PC-3 (cell line): Measurements from ENCODE around the gene MRPL47. TPM values are rescaled to one million over a fixed set of nuclear protein-coding genes. Genes with fewer than 3 reads are reported as not detected.
"Not testable (repeated sequence)": the region's sequence is repeated elsewhere in the genome, so short reads cannot be mapped to it uniquely, and the experiment has no call there.

Experiments
- ATAC-seq: fragments of 200-7000 bp; cut with Tn5 transposase; 2 replicates; pipeline ENCODE4 v1.9.1; 2020; ENCODE audit warnings: mild to moderate bottlenecking, moderate library complexity
- BruUV-seq: library from RNA; stranded (reverse); fragments of 400-500 nt; replicated peaks from 2 replicates; lab custom pipeline; 2021; lab: Mats Ljungman, UMichigan
- CTCF ChIA-PET: fragments of 300-600 bp; sonication (Branson Sonifier 250); formaldehyde crosslinking; loops from one replicate; lab custom pipeline; 2022; ENCODE audit warnings: antibody characterized with exemption; lab: Charles Lee
- POLR2A ChIA-PET: fragments of 300-600 bp; sonication (Branson Sonifier 250); formaldehyde crosslinking; loops from one replicate; lab custom pipeline; 2022; ENCODE audit warnings: antibody characterized with exemption; ENCODE audit not compliant: unreplicated experiment; lab: Charles Lee
- DNase-seq: peaks from one replicate; pipeline ENCODE4 v3.0.0-alpha.2; 2015
- H2AFZ ChIP-seq: fragments of 300-600 bp; sonication (generic); 2 replicates; pipeline ENCODE4 v1.6.0; 2016; ENCODE audit warnings: antibody characterized with exemption, low read length
- H3F3A ChIP-seq: fragments of 300-600 bp; sonication (generic); one replicate; pipeline ENCODE4 v1.6.0; 2017; ENCODE audit warnings: antibody characterized with exemption, low read length, control low read depth, mild to moderate bottlenecking; ENCODE audit not compliant: unreplicated experiment
- H3K27ac ChIP-seq: fragments of 300-600 bp; sonication (generic); 2 replicates; pipeline ENCODE4 v1.5.1; 2016; ENCODE audit warnings: mild to moderate bottlenecking, low read length
- H3K27me3 ChIP-seq: fragments of 300-600 bp; sonication (generic); 2 replicates; pipeline ENCODE4 v1.6.1; 2016; ENCODE audit warnings: low read length, mixed read lengths
- H3K36me3 ChIP-seq: fragments of 300-600 bp; sonication (generic); 2 replicates; pipeline ENCODE4 v1.6.1; 2016; ENCODE audit warnings: low read depth, mixed run types, low read length, mixed read lengths
- H3K4me1 ChIP-seq: fragments of 300-600 bp; sonication (generic); 2 replicates; pipeline ENCODE4 v1.5.1; 2016; ENCODE audit warnings: low read length; ENCODE audit not compliant: insufficient read depth
- H3K4me2 ChIP-seq: fragments of 300-600 bp; sonication (generic); 2 replicates; pipeline ENCODE4 v1.6.0; 2016; ENCODE audit warnings: low read length
- H3K4me3 ChIP-seq: fragments of 300-600 bp; sonication (generic); 2 replicates; pipeline ENCODE4 v1.5.1; 2016; ENCODE audit warnings: mild to moderate bottlenecking, low read length, mixed read lengths
- H3K79me2 ChIP-seq: fragments of 300-600 bp; sonication (generic); 2 replicates; pipeline ENCODE4 v1.6.1; 2017; ENCODE audit warnings: low read length, mixed read lengths
- H3K9ac ChIP-seq: fragments of 300-600 bp; sonication (generic); 2 replicates; pipeline ENCODE4 v1.6.0; 2016; ENCODE audit warnings: mild to moderate bottlenecking, low read length
- H3K9me2 ChIP-seq: fragments of 300-600 bp; sonication (generic); replicated peaks from 2 replicates; pipeline ENCODE4 v1.6.1; 2016; ENCODE audit warnings: mixed run types, low read length, mixed read lengths
- H3K9me3 ChIP-seq: fragments of 300-600 bp; sonication (generic); 2 replicates; pipeline ENCODE4 v1.6.1; 2016; ENCODE audit warnings: low read length, mixed read lengths
- H4K20me1 ChIP-seq: fragments of 300-600 bp; sonication (generic); 2 replicates; pipeline ENCODE4 v1.6.1; 2016; ENCODE audit warnings: low read length, mixed read lengths
- CTCF ChIP-seq: fragments of 300-600 bp; sonication (generic); conservative IDR thresholded peaks from 2 replicates; pipeline ENCODE4 v1.5.1; 2017; ENCODE audit warnings: antibody characterized with exemption, low read depth, mild to moderate bottlenecking, low read length
- EZH2 ChIP-seq: fragments of 300-600 bp; sonication (generic); IDR thresholded peaks from one replicate; pipeline ENCODE4 v1.6.1; 2017; ENCODE audit warnings: antibody characterized with exemption, mild to moderate bottlenecking, low read length; ENCODE audit not compliant: unreplicated experiment
- EZH2phosphoT487 ChIP-seq: fragments of 300-600 bp; sonication (generic); IDR thresholded peaks from 2 replicates; pipeline ENCODE4 v1.6.1; 2018; ENCODE audit warnings: mild to moderate bottlenecking, antibody characterized with exemption, low read length, borderline replicate concordance
- intact Hi-C: fragments of 100-400 bp; cut with micrococcal nuclease; formaldehyde crosslinking; loops from 2 replicates; pipeline ENCODE4 v1.9.0; 2023
- total RNA-seq: library from RNA; depleted of rRNA; stranded (reverse); fragments of >200 nt; gene quantifications from 2 replicates; pipeline ENCODE4 v1.2.3, GENCODE V29; 2014

The MRPL47 gene
- total RNA-seq, 1 experiment from 2014 or later, result 77.0 TPM

GRCh38 chr3:179646177-179646576 lies 41.7 kb upstream of the MRPL47 start:
- H3K9me2 ChIP-seq, result no peaks in the 10 kb centered on the region
- no peak overlapping the region for H3K4me2 ChIP-seq
- no peaks in the 10 kb centered on the region for H3K36me3 ChIP-seq
- no peak for TF ChIP-seq EZH2
- no peak for TF ChIP-seq EZH2phosphoT487
- TF ChIP-seq CTCF, result no peak
- peaks cover 4% of the 10 kb centered on the region; the same call in 1 of the 2 replicates for H3K4me1 ChIP-seq
- no peak for DNase-seq
- H2AFZ ChIP-seq, result no peak overlapping the region
- intact Hi-C loops, result no loop called here
- no peak overlapping the region for H3K9ac ChIP-seq
- no peaks in the 10 kb centered on the region for H3K27me3 ChIP-seq
- BruUV-seq, result no TSS peak
- POLR2A ChIA-PET, result no interaction called here
- no peaks in the 10 kb centered on the region for H4K20me1 ChIP-seq
- no peaks in the 10 kb centered on the region for H3K79me2 ChIP-seq
- no peak overlapping the region for H3K4me3 ChIP-seq
- H3K27ac ChIP-seq, result no peak overlapping the region
- H3F3A ChIP-seq, result no peaks in the 10 kb centered on the region
- CTCF ChIA-PET, result no interaction called here
- no peaks in the 10 kb centered on the region for H3K9me3 ChIP-seq
- peak; percentile 41; the same call in 1 of the 2 replicates for ATAC-seq

GRCh38 chr3:179643837-179644236 lies 39.4 kb upstream of the MRPL47 start:
- DNase-seq, H3K9me2 ChIP-seq, H3K4me1 ChIP-seq, H3K9ac ChIP-seq, H3F3A ChIP-seq, intact Hi-C loops, H3K79me2 ChIP-seq, H3K4me2 ChIP-seq, ATAC-seq, H2AFZ ChIP-seq, H3K36me3 ChIP-seq, H4K20me1 ChIP-seq, H3K27me3 ChIP-seq, H3K9me3 ChIP-seq, POLR2A ChIA-PET, H3K27ac ChIP-seq, BruUV-seq, H3K4me3 ChIP-seq, CTCF ChIA-PET: not testable (repeated sequence)

GRCh38 chr3:179642871-179643270 lies 38.4 kb upstream of the MRPL47 start:
- POLR2A ChIA-PET, result no interaction called here
- CTCF ChIA-PET, result no interaction called here
- no peaks in the 10 kb centered on the region for H3K36me3 ChIP-seq

More at GRCh38 chr3:179642871-179643270, 38.4 kb upstream of the MRPL47 start:
- Histone ChIP-seq H4K20me1 (no peaks in the 10 kb centered on the region), H3K9ac (no peak overlapping the region), H3K79me2 (no peaks in the 10 kb centered on the region), H2AFZ (no peak overlapping the region), H3K9me2 (no peaks in the 10 kb centered on the region), H3K27ac (no peak overlapping the region), H3K9me3 (no peaks in the 10 kb centered on the region), H3F3A (no peaks in the 10 kb centered on the region), H3K4me3 (no peak overlapping the region), H3K4me1 (peaks cover 4% of the 10 kb centered on the region; the same call in 1 of the 2 replicates), H3K27me3 (no peaks in the 10 kb centered on the region), H3K4me2 (no peak overlapping the region)
- no peak for DNase-seq
- no peak for TF ChIP-seq CTCF
- no peak for TF ChIP-seq EZH2
- no peak for TF ChIP-seq EZH2phosphoT487
- intact Hi-C loops, result no loop called here
- ATAC-seq, result no peak
- BruUV-seq, result no TSS peak
